ENCODE results near the gene SAC3D1. TPM values are rescaled to one million over a fixed set of nuclear protein-coding genes. Genes with fewer than 3 reads are reported as not detected.
A peak's percentile ranks its signal among the peaks of the same experiment; 100 is the strongest.

SAC3D1 gene
- total RNA-seq, 1 donor from 2014 or later, result 32.3 TPM

DNA sequence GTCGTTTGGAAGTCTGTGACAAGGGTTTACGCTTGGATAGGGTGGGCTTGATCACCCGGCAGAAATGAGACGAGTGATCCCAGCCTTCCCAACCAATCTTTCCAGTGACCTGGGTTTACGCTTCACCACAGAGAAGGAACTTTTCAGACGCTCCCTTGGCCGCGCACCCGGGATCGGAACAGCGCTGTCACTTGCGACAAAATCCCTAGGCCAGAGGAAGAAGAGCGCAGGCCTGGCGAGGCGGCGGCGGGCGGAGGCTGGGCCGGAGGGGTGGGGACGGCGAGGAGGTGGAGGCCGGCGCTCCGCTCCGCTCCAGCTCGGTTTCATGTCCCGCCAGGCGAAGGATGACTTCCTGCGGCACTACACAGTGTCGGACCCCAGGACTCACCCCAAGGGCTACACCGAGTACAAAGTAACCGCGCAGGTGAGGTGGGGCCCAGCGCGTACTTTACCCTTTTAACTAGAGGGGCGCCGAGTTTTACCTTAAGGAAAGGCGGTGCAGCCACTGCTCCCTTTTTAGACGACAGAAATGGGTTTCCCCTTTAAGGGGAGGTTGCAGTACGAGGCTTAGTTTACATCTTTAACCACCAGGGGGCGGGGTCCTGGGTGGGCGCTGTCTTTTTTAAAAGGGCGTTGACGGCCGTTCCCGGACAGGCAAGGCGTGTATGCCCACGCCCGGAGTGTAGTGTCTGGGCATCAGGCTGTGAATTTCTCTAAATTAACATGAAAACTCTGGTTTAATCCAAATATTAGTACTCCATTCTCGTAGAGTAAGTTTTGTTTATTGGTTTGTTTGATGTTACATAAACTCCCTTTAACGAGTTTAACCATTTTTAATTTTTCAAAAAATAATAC lies 13.6 kb upstream of the SAC3D1 start, which contains the start of gene SNX15:
SNX15 (plus strand) TSS at position 227 of the 855 bp plus-strand sequence; CDS start at position 326, 99 bp downstream.
- peak; percentile 92 for TF ChIP-seq CTCF (conservative IDR thresholded peaks at IDR 0.05)
- DNase-seq (ENCODE audit: low read depth, low spot score), result peak; percentile 88
- H3K27ac Mint-ChIP-seq (ENCODE audit: unreplicated experiment), result no peak within 1 kb of the TSS
- peak within 1 kb of the TSS; percentile 92 for H3K4me3 Mint-ChIP-seq
- peaks cover 17% of the 10 kb centered on the region for H3K4me1 Mint-ChIP-seq
- H3K36me3 Mint-ChIP-seq (ENCODE audit: low read depth), result no peaks in the 10 kb centered on the region
- no peaks in the 10 kb centered on the region for H3K9me3 Mint-ChIP-seq
- no peaks in the 10 kb centered on the region for H3K27me3 Mint-ChIP-seq (ENCODE audit: low read depth)

DNA sequence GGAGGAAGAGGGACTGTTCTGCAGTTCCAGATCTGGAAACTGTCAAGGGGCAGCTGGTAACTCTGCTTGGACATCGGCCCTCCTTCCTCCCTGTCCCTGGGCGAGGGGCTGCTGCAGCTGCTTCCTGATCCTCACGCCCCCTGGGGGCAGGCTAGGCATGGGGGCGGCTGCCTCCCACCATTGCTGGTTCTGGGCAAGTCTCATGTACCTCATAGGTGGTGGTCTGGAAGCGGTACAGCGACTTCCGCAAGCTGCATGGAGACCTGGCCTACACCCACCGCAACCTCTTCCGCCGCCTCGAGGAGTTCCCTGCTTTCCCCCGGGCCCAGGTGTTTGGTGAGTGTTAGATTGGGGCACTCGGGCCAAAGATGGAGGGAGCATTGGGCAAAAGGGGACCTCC lies 8.8 kb upstream of the SAC3D1 start:
- Mint-ChIP-seq H3K9me3 (no peaks in the 10 kb centered on the region), H3K36me3 (ENCODE audit: low read depth) (no peaks in the 10 kb centered on the region), H3K27ac (ENCODE audit: unreplicated experiment) (no peak overlapping the region), H3K27me3 (ENCODE audit: low read depth) (no peaks in the 10 kb centered on the region), H3K4me1 (peaks cover 12% of the 10 kb centered on the region), H3K4me3 (no peak overlapping the region)
- no peak for DNase-seq (ENCODE audit: low read depth, low spot score)
- no peak for TF ChIP-seq CTCF (conservative IDR thresholded peaks at IDR 0.05)

DNA sequence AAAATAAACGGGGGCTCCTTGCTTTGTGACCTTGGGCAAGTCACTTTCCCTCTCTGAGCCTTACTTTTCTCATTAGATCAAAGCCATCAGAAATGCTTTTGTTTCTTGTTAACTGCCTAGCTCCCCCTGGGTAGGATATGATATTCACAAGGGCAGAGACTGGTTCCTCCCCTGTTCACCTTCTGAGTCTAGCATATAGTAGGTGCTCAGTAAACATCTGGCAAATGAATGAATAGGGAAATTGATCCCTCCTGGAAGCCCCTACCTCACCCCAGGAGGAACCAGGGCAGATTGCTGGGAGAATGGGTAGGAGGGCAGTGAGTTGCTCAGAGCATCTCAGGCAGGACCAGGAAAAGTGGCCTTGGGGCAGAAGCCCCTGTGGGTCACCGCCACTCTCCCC lies 6.6 kb upstream of the SAC3D1 start:
- Mint-ChIP-seq H3K4me1 (no peaks in the 10 kb centered on the region), H3K4me3 (peak overlapping the region; percentile 15), H3K36me3 (ENCODE audit: low read depth) (no peaks in the 10 kb centered on the region), H3K27ac (ENCODE audit: unreplicated experiment) (no peak overlapping the region), H3K27me3 (ENCODE audit: low read depth) (no peaks in the 10 kb centered on the region), H3K9me3 (no peaks in the 10 kb centered on the region)
- no peak for DNase-seq (ENCODE audit: low read depth, low spot score)
- TF ChIP-seq CTCF (conservative IDR thresholded peaks at IDR 0.05), result no peak

DNA sequence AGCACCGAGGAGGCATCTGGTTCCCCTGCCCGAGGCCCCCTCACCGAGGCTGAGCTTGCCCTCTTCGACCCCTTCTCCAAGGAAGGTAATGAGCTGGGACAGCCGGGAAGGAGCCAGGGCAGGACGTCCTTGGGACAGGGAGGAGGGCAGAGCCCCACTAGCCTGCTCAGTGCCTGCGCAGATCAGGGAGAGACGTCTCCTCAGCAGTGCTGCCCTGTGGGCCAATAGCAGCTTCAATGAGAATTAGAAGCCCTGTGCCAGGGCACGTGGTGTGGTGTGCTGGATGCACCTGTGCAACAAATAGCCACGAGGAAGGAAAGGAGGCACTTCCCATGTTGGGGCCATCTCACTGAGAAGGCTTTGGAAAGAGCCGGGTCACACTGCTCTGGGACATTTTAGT lies 5.4 kb upstream of the SAC3D1 start:
- no peak for TF ChIP-seq CTCF (conservative IDR thresholded peaks at IDR 0.05)

DNA sequence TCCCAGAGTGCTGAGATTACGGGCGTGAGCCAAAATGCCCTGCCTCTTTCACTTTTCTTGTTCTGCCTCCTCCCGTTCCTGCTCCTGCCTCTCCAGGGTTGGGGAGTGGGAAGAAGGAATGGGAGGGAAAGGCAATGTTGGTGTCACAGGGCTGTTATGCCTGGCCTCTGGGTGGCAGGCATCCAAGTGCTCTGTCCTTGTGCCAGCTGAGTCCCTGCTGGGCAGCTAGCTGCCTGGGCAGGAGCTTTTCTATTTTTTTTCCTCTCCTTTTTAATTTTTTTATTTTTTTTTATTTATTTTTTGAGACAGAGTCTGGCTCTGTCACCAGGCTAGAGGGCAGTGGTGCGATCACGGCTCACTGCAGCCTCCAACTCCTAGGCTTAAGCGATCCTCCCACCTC lies 4.1 kb upstream of the SAC3D1 start:
- no peak for DNase-seq (ENCODE audit: low read depth, low spot score)
- H3K4me3 Mint-ChIP-seq, result no peak overlapping the region
- peaks cover 6% of the 10 kb centered on the region for H3K4me1 Mint-ChIP-seq
- no peaks in the 10 kb centered on the region for H3K36me3 Mint-ChIP-seq (ENCODE audit: low read depth)
- no peaks in the 10 kb centered on the region for H3K27me3 Mint-ChIP-seq (ENCODE audit: low read depth)
- no peaks in the 10 kb centered on the region for H3K9me3 Mint-ChIP-seq
- no peak overlapping the region for H3K27ac Mint-ChIP-seq (ENCODE audit: unreplicated experiment)
- TF ChIP-seq CTCF (conservative IDR thresholded peaks at IDR 0.05), result no peak

More for the DNA sequence above, 5.4 kb upstream of the SAC3D1 start:
- Mint-ChIP-seq H3K27me3 (ENCODE audit: low read depth) (no peaks in the 10 kb centered on the region), H3K4me1 (peaks cover 2% of the 10 kb centered on the region), H3K27ac (ENCODE audit: unreplicated experiment) (peak overlapping the region; percentile 12), H3K4me3 (no peak overlapping the region), H3K9me3 (no peaks in the 10 kb centered on the region), H3K36me3 (ENCODE audit: low read depth) (no peaks in the 10 kb centered on the region)
- DNase-seq (ENCODE audit: low read depth, low spot score), result no peak
